NCI-H524 (cell line): ENCODE data around the gene FAM83F.

Experiments
- DNase-seq, 2 experiments: peaks; one replicate each; lab custom pipeline; 2025; lab: John Stamatoyannopoulos, UW

FAM83F gene

GRCh38 chr22:39965748-39966147 is 29.0 kb upstream of the FAM83F start:
- no peak for DNase-seq

- no peak for DNase-seq
Measured at GRCh38 chr22:39966470-39966869, 28.3 kb upstream of the FAM83F start.

GRCh38 chr22:39967103-39967829 is 27.5 kb upstream of the FAM83F start:
- DNase-seq = no peak

- no peak for DNase-seq
Measured at GRCh38 chr22:39967996-39968972, 26.5 kb upstream of the FAM83F start.

GRCh38 chr22:39970742-39971141 is 24.0 kb upstream of the FAM83F start:
- DNase-seq = no peak

GRCh38 chr22:39972641-39973040 is 22.1 kb upstream of the FAM83F start:
- DNase-seq = peak in 1 of 2 experiments; percentile 56

- DNase-seq = no peak
Measured at GRCh38 chr22:39973656-39974055, 21.1 kb upstream of the FAM83F start.

- no peak for DNase-seq
Measured at GRCh38 chr22:39974065-39974464, 20.7 kb upstream of the FAM83F start.

- no peak for DNase-seq
Measured at GRCh38 chr22:39979048-39979447, 15.7 kb upstream of the FAM83F start.

- no peak for DNase-seq
Measured at GRCh38 chr22:39979458-39979857, 15.3 kb upstream of the FAM83F start.

GRCh38 chr22:39980596-39980995 is 14.2 kb upstream of the FAM83F start:
- peak in 1 of 2 experiments; percentile 53 for DNase-seq

GRCh38 chr22:39983346-39983745 is 11.4 kb upstream of the FAM83F start:
- no peak for DNase-seq

- DNase-seq = no peak
Measured at GRCh38 chr22:39984006-39984405, 10.7 kb upstream of the FAM83F start.

- DNase-seq = no peak
Measured at GRCh38 chr22:39984746-39985145, 10.0 kb upstream of the FAM83F start.

GRCh38 chr22:39985383-39986035 is 9.2 kb upstream of the FAM83F start:
- DNase-seq = no peak

- DNase-seq = no peak
Measured at GRCh38 chr22:39988386-39989114, 6.2 kb upstream of the FAM83F start.

- DNase-seq = no peak
Measured at GRCh38 chr22:39989633-39990032, 5.1 kb upstream of the FAM83F start.

- DNase-seq = peak; percentile 42 to 59
Measured at GRCh38 chr22:39990686-39991085, 4.1 kb upstream of the FAM83F start.

GRCh38 chr22:39991159-39991860 is 3.4 kb upstream of the FAM83F start:
- DNase-seq = no peak

- DNase-seq = no peak
Measured at GRCh38 chr22:39992088-39992826, 2.5 kb upstream of the FAM83F start.
